IgD-negative memory B cell (primary cell): ENCODE data around the gene TEX264. TPM values are rescaled to one million over a fixed set of nuclear protein-coding genes. Genes with fewer than 3 reads are reported as not detected.

Source experiments
- H3K27ac Mint-ChIP-seq, 3 donors: one replicate each; pipeline ENCODE4 v1.8.0; 2020 to 2022; ENCODE audit warnings: mild to moderate bottlenecking in 3 of 3, mixed read lengths in 3 of 3, moderate library complexity in 1 of 3
- H3K27me3 Mint-ChIP-seq: one replicate; pipeline ENCODE4 v1.8.0; 2021; ENCODE audit warnings: mixed read lengths
- H3K36me3 Mint-ChIP-seq: one replicate; pipeline ENCODE4 v1.8.0; 2020; ENCODE audit warnings: mild to moderate bottlenecking, mixed read lengths
- H3K4me1 Mint-ChIP-seq, 3 donors: one replicate each; pipeline ENCODE4 v1.8.0; 2020 to 2022; ENCODE audit warnings: mixed read lengths in 3 of 3, mild to moderate bottlenecking in 1 of 3
- H3K4me3 Mint-ChIP-seq, 4 donors: one replicate each; pipeline ENCODE4 v1.8.0; 2020 to 2022; ENCODE audit warnings: mild to moderate bottlenecking in 4 of 4, mixed read lengths in 4 of 4, moderate library complexity in 3 of 4
- H3K9me3 Mint-ChIP-seq, 3 donors: one replicate each; pipeline ENCODE4 v1.8.0; 2020 to 2021; ENCODE audit warnings: mixed read lengths in 3 of 3, mild to moderate bottlenecking in 1 of 3
- polyA plus RNA-seq: library from polyadenylated mRNA; unstranded; fragments of 300-500 nt; fragmentation: Illumina TruSeq; gene quantifications from one replicate; pipeline ENCODE4 v1.2.3, GENCODE V29; 2021

Gene TEX264
- polyA plus RNA-seq, 1 donor from 2014 or later, result 100 TPM

DNA sequence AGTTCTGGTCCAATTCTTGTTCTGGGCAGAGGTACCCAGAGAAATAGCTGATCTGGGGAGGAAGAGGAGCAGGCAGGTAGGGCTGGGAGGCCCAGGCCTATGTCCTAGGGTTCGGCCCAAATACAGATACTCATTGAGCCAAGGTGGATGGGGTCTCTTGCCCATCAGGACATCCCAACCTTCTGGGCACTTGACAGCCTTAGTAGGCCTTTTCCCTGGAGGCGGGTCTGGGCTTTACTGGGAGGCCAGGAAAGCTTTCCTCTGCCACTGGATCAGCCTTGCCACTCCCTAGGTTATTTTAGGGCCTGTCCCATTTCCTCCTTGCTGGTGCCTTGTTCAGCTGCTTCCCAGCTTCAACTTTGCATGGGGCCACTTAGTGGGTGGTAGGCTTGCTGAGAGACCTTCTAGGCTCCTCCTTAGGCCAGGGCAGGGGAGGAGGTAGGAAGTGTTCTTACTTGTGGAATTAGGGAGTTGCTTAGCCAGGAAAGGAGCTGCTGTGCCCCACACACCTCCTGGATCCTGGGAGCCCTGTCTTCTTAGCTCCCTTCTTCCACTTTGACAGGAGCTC is 9.7 kb downstream of the TEX264 start:
- no peaks in the 10 kb centered on the region for H3K27me3 Mint-ChIP-seq
- H3K9me3 Mint-ChIP-seq, result no peaks in the 10 kb centered on the region
- H3K4me1 Mint-ChIP-seq, result peaks cover 27 to 59% (median 51%) of the 10 kb centered on the region in 3 donors
- H3K4me3 Mint-ChIP-seq, result peak overlapping the region; percentile 14 to 81 (median 52)
- peak overlapping the region in 2 of 3 donors; percentile 15 to 80 for H3K27ac Mint-ChIP-seq
- H3K36me3 Mint-ChIP-seq, result peaks cover 2% of the 10 kb centered on the region

DNA sequence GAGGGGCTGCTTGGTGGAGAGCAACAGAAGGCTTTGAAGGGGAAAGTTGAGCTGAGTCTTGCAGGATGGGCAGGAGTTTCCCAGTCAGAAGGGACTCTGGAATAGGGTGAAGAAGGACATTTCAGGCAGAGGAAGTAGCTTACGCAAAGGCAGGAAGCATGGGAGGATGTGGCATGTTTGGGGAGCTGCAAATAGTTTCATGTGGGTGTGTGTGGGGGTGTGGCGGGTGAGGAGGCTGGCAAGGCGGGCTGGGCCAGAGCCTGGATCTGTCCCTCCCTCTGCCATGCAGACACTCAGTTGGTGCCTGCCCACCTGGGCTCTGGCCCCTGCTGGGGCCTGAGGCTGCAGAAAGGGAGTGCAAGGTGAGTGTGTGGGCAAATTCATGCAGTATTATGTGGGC is 10.4 kb downstream of the TEX264 start:
- H3K27ac Mint-ChIP-seq, result peak overlapping the region in 2 of 3 donors; percentile 15 to 26
- peaks cover 4% of the 10 kb centered on the region for H3K36me3 Mint-ChIP-seq
- H3K4me3 Mint-ChIP-seq, result peak overlapping the region; percentile 14 to 90 (median 52)
- H3K9me3 Mint-ChIP-seq, result no peaks in the 10 kb centered on the region
- no peaks in the 10 kb centered on the region for H3K27me3 Mint-ChIP-seq
- peaks cover 31 to 61% (median 56%) of the 10 kb centered on the region in 3 donors for H3K4me1 Mint-ChIP-seq

DNA sequence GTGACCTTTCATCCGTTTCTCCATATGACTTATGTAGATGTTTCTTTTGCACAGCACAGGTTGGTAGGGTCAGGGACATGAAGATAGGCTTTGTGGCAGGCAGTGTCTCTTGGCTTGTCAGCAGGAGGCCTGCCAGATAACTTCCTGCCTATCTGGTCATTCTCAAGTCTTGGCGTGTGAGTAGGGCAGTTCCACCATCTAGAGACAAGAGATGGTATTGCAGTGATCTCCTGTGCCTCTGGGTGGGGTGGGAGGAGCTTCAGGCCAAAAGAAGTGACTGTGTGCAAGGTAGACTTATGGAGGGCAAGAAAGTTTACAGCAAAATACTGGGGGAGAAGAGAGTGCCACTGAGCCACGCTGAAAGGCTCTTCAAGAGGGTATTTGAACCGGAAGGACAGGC is 11.0 kb downstream of the TEX264 start:
- Mint-ChIP-seq H3K36me3 (peaks cover 4% of the 10 kb centered on the region), H3K27ac (peak overlapping the region; percentile 15 to 93 (median 28)), H3K27me3 (no peaks in the 10 kb centered on the region), H3K9me3 (no peaks in the 10 kb centered on the region), H3K4me3 (peak overlapping the region; percentile 9 to 83 (median 40)), H3K4me1 (peaks cover 37 to 66% (median 63%) of the 10 kb centered on the region in 3 donors)

DNA sequence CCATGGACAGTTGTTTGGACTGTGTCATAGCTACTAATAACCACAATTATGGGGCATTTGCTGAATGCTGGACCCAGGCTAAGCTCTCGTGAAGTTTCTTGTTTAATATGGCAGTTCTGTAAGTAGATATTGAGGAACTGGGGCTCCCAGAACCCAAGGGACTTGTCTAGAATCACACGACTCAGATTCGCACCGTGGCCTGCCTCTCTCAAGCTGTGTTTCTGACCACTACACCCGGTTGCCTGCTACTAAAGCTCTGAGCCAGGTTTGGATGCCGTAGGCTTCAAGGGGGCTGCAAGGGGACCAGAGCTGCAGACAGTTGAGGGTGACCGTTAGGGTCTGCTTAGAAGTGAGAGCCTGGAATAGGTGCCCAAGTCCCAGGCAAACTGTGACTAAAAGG is 11.5 kb downstream of the TEX264 start:
- peak overlapping the region; percentile 15 to 93 (median 28) for H3K27ac Mint-ChIP-seq
- H3K4me1 Mint-ChIP-seq, result peaks cover 37 to 70% (median 67%) of the 10 kb centered on the region in 3 donors
- no peaks in the 10 kb centered on the region for H3K9me3 Mint-ChIP-seq
- no peaks in the 10 kb centered on the region for H3K27me3 Mint-ChIP-seq
- H3K4me3 Mint-ChIP-seq, result peak overlapping the region in 2 of 4 donors; percentile 9 to 14
- H3K36me3 Mint-ChIP-seq, result peaks cover 4% of the 10 kb centered on the region

DNA sequence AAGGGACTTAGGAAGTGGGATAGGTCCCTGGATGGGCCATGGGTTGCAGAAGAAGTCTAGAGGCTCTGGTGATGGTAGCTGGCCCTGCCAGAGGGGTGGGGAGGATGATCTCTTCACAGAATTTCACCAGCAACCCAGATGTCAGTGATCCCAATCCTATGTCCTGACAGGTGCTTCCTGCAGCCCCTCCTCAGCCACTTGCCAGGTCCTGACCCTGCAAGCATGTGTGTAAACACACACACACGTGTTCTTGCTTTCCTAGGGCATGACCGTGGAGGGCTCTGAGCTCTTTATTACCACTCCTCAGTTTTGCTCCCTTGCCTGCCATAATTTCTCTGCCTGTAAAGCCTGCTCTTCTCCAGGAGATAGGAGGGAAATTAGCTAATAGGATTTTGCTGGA is 12.5 kb downstream of the TEX264 start:
- no peaks in the 10 kb centered on the region for H3K9me3 Mint-ChIP-seq
- H3K4me1 Mint-ChIP-seq, result peaks cover 37 to 71% (median 70%) of the 10 kb centered on the region in 3 donors
- H3K27me3 Mint-ChIP-seq, result no peaks in the 10 kb centered on the region
- no peak overlapping the region for H3K4me3 Mint-ChIP-seq
- H3K27ac Mint-ChIP-seq, result peak overlapping the region in 2 of 3 donors; percentile 57 to 59
- peaks cover 4% of the 10 kb centered on the region for H3K36me3 Mint-ChIP-seq

DNA sequence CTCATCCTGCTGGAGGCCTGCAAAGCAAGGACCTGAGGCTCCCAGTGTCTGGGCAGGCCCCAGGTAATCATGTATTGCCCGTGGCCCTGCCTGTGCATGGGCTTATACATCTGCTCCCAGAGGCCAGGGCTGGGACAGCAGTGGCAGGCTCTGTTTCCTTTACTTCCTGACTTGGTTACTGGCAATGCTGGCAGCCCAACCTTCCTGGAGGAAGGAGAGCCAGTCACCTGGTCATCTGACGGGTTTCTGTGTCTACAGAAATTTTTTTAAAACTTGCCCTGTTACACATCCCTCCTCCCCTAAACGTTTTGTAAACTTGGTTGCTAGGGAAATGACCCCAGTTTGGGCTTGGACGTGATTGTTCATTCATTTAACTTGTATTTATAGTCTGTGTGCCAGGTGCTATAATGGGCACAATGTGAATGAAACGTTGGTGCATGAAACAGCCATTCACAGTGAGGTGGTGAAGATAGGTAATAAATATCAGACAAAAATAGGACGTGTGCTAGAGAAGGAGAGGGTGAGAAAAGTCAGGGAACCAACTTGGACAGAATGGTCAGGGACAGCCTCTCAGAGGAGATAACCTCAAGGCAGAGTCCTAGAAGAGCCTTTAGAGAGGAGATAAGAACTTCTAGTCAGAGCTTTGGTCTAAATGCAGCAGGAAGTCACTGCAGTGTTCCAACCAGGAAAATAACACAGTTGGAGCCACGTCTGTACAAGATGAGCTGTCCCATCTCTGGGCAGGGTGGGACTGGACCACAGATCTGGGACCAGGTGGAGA is 14.1 kb downstream of the TEX264 start:
- H3K4me1 Mint-ChIP-seq, result peaks cover 37 to 60% (median 59%) of the 10 kb centered on the region in 3 donors
- peak overlapping the region in 3 of 4 donors; percentile 2 to 83 (median 56) for H3K4me3 Mint-ChIP-seq
- H3K27ac Mint-ChIP-seq, result peak overlapping the region; percentile 43 to 98 (median 87)
- H3K27me3 Mint-ChIP-seq, result no peaks in the 10 kb centered on the region
- peaks cover 4% of the 10 kb centered on the region for H3K36me3 Mint-ChIP-seq
- H3K9me3 Mint-ChIP-seq, result no peaks in the 10 kb centered on the region

DNA sequence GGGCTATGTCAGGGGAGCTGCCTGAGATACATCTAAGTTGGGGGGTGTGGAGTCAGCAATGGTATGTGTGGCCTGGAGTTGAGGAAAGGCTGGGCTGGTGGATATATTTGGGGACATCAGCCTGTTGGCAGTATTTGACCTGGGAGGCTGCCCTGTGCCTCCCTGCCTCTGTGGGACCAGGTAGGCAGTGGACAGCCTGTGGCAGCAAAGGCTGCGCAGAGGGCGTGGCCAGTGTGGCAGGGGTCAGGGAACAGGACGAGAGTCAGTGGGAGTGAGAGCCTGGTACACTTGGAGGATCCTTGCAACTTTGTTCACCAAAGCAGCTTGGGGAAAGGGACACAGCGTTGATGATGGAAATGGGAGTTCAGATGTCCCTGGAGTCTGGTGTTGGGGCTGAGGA is 15.0 kb downstream of the TEX264 start:
- peaks cover 4% of the 10 kb centered on the region for H3K36me3 Mint-ChIP-seq
- peaks cover 31 to 53% (median 52%) of the 10 kb centered on the region in 3 donors for H3K4me1 Mint-ChIP-seq
- H3K9me3 Mint-ChIP-seq, result no peaks in the 10 kb centered on the region
- H3K27me3 Mint-ChIP-seq, result no peaks in the 10 kb centered on the region
- H3K4me3 Mint-ChIP-seq, result peak overlapping the region in 3 of 4 donors; percentile 70 to 87 (median 83)
- H3K27ac Mint-ChIP-seq, result peak overlapping the region; percentile 43 to 98 (median 71)

DNA sequence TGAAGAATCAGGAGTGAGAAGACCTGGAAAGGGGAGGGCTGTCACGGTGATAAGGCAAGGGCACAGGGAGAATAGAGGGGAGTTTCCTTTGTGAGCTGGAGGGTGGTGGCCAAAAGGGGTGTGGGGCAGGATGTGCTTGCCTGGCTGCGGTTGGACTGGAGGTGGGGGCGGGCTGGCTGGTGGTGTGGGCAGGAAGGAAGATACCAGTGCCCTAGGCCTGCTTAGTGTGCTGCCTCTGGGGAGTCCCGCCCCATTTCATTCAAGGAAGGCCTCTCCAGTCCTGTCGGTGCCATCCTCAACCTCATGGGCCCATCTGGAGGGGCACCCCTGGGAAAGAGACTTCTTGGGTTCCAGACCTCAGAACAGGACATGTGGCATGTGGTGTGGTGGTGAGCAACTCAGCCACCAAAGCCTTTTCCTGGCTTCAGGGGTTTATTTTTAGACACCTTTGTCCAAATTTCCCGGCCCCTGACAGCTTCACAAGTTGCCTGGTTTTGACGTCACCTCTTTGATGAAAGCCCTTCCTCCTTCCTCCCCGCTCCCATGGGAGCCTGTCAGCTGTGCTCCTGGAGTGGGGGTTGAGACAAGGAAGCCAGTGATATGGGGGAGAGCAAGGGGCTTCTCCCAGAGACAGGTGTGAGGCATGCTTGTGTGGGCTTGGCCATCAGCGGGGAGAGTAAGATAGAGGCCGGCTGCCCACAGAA is 15.6 kb downstream of the TEX264 start:
- Mint-ChIP-seq H3K4me1 (peaks cover 26 to 47% (median 46%) of the 10 kb centered on the region in 3 donors), H3K36me3 (peaks cover 6% of the 10 kb centered on the region), H3K27ac (peak overlapping the region; percentile 43 to 98 (median 71)), H3K27me3 (no peaks in the 10 kb centered on the region), H3K9me3 (no peaks in the 10 kb centered on the region), H3K4me3 (peak overlapping the region in 3 of 4 donors; percentile 70 to 87 (median 83))

DNA sequence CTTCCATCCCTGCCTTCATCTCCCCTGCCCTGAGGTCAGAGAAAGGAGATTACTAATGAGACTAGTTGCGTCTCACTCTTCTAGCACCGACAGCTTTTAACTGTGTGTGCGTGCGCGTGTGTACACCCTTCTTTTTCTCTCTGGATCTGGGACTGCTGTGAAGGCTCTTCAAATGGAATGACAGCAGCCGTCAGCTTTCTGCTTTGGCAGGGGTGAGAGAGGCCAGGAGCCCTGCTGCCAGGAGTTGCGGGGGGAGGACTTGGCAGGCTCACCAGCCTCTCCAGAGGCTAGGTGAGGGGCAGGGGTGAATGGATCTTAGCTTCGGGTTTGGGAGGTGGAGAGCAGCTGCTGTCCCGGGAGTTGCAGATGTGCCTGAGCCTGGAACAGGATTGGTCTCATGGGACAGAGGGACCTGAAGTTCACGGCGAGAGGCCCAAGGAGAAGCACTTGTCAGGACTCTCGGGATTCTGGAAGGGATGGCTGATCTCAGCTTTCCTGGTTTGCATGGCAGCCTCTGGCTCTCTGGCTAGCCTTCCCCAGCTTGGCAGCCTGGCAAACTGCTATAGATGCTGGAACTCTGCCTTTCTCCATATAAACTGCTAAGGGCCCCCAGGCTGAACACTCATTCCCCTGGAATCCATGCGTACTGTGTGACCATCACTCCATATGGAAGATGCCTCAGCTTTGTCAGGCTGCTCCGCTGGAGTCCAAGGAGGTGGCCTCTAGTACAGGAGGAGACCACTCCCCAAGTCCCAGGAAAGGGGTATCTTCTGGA is 16.6 kb downstream of the TEX264 start:
- peaks cover 4% of the 10 kb centered on the region for H3K36me3 Mint-ChIP-seq
- H3K4me3 Mint-ChIP-seq, result peak overlapping the region in 2 of 4 donors; percentile 52 to 83
- no peaks in the 10 kb centered on the region for H3K9me3 Mint-ChIP-seq
- H3K27ac Mint-ChIP-seq, result peak overlapping the region; percentile 27 to 81 (median 43)
- H3K27me3 Mint-ChIP-seq, result no peaks in the 10 kb centered on the region
- H3K4me1 Mint-ChIP-seq, result peaks cover 19 to 39% (median 36%) of the 10 kb centered on the region in 3 donors

DNA sequence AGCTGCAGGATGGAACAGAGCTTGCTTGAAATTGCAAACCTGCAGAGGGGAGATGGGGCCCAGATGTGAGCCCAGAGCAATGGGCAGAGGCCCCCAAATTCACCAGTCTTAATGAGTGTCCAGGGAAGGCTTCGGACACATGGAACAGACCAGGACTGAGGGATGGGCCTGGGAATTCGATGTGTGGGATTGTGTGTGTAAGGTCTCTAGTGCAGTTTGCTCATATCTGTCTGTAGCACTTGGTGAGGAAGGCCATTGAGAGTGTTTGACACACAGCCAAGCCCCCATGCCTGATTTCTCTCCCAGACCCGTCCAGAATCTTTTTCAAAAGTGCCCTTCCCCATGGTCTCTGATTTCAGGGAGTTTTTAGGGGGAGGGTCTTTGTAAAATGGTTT is 17.2 kb downstream of the TEX264 start:
- no peaks in the 10 kb centered on the region for H3K9me3 Mint-ChIP-seq
- H3K4me3 Mint-ChIP-seq, result peak overlapping the region in 2 of 4 donors; percentile 52 to 75
- H3K4me1 Mint-ChIP-seq, result peaks cover 19 to 34% (median 32%) of the 10 kb centered on the region in 3 donors
- peaks cover 4% of the 10 kb centered on the region for H3K36me3 Mint-ChIP-seq
- no peaks in the 10 kb centered on the region for H3K27me3 Mint-ChIP-seq
- peak overlapping the region in 1 of 3 donors; percentile 92 for H3K27ac Mint-ChIP-seq

DNA sequence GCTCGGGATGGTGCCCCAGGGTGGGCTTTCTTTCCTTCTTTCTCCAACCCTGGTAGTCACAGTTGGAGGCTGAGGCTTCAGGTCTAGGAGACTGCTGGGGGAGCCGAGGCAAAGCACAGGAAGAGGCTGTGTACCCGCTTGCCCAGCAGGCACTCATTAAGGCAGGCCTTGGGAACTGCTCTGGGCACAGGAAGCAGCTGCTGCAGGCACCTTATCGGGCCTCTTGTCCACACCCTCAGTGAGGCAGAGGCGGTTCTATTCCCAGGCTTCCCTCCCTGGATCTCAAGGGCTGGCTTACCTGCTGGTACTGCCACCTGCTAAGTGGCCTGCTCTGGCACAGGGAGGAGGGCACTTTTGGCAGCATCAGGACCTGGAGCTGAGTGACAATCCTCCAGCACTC is 20.0 kb downstream of the TEX264 start:
- Mint-ChIP-seq H3K4me1 (peaks cover 11 to 22% (median 19%) of the 10 kb centered on the region in 3 donors), H3K27ac (peak overlapping the region in 1 of 3 donors; percentile 35), H3K9me3 (no peaks in the 10 kb centered on the region), H3K27me3 (no peaks in the 10 kb centered on the region), H3K36me3 (peaks cover 8% of the 10 kb centered on the region), H3K4me3 (no peak overlapping the region)

DNA sequence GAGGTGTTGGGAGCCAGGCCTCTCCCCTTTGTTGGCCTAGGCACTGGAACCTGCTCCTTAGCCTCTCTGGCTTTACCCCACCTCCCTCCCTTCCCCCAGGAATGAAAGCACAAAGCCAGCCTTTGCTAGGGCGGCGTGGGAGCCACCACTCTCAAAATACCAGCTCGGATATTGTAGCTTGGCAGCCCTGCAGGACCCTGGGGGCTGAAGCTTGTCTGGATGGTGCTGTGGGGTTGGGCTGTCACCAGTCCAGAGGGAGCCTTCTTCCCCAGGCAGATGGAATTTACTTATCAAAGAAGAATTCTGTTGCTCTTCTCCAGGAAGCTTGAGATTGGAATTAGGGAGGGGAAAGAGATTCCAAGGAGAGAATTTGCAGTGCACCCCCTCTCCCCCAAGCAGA is 20.9 kb downstream of the TEX264 start:
- H3K27ac Mint-ChIP-seq, result no peak overlapping the region
- H3K4me1 Mint-ChIP-seq, result peaks cover 2 to 13% (median 10%) of the 10 kb centered on the region in 3 donors
- peaks cover 6% of the 10 kb centered on the region for H3K36me3 Mint-ChIP-seq

DNA sequence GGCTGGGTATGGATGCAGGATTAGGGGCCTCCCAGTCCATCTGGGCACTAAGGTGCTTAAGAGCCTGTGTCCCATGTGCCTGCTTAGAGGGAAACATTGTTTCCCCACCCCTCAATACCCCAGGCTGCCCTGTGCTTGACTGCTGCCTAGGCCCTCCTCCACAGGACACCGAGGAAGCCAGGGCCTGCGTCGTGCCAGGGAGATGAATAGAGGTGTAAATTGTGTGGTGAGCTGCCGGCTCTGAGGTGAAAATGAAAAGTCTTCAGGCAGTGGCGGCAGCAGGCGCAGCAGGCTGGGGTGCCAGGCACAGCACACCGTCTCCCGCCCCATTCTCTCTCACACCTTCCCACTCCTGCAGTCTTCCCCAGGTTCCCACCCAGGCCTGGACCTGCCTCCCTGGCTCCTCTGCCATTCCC is 21.9 kb downstream of the TEX264 start:
- Mint-ChIP-seq H3K4me3 (no peak overlapping the region), H3K4me1 (peaks cover 0 to 4% (median 3%) of the 10 kb centered on the region in 3 donors), H3K27me3 (no peaks in the 10 kb centered on the region), H3K36me3 (peaks cover 6% of the 10 kb centered on the region), H3K27ac (no peak overlapping the region), H3K9me3 (no peaks in the 10 kb centered on the region)

More for the DNA sequence above, 20.9 kb downstream of the TEX264 start:
- Mint-ChIP-seq H3K27me3 (no peaks in the 10 kb centered on the region), H3K4me3 (no peak overlapping the region), H3K9me3 (no peaks in the 10 kb centered on the region)

DNA sequence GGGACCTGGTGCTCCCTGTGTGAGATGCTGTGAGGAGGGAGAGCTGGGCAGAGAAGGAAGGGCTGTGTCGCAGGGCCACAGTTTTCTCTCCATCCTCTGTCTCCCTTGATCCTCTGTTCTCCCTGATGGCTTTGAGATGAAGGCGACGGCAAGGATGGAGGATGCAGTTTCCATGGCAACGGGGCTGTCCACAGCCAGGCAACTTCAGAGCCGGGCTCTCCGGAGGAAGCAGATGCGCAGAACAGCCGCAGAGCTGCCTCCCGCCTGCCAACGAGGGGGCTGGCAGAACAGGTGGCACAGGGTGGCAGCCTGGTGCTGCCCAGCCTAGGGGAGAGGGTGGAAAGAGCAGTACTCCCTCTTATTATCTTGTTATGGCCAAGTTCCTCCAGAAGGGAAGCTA is 25.9 kb downstream of the TEX264 start:
- Mint-ChIP-seq H3K9me3 (no peaks in the 10 kb centered on the region), H3K27ac (no peak overlapping the region), H3K4me1 (peaks cover 0 to 2% (median 0%) of the 10 kb centered on the region in 3 donors)

More for the DNA sequence above, 25.9 kb downstream of the TEX264 start:
- Mint-ChIP-seq H3K4me3 (no peak overlapping the region), H3K36me3 (peaks cover 4% of the 10 kb centered on the region), H3K27me3 (no peaks in the 10 kb centered on the region)
